HL-60 (cell line): ENCODE data around the gene ACER2.

Source experiments
- DNase-seq, 2 experiments: peaks; one replicate each; pipeline ENCODE4 v3.0.0-alpha.2; 2010 to 2020; ENCODE audit warnings: low read depth in 1 of 2, low spot score in 1 of 2
- H3K27ac ChIP-seq: fragments of 250-450 bp; sonication (Bioruptor Pico); replicated peaks from 2 replicates; pipeline ENCODE4 v1.5.1; 2020; ENCODE audit warnings: mild to moderate bottlenecking, moderate library complexity
- H3K27me3 ChIP-seq: fragments of 250-450 bp; sonication (Bioruptor Pico); 2 replicates; pipeline ENCODE4 v1.5.1; 2021; ENCODE audit warnings: mild to moderate bottlenecking, moderate library complexity; ENCODE audit not compliant: insufficient read depth, poor library complexity, severe bottlenecking
- H3K4me3 ChIP-seq: replicated peaks from 2 replicates; pipeline ENCODE4 v1.5.1; 2011; ENCODE audit warnings: mild to moderate bottlenecking, control low read depth, low read length; ENCODE audit not compliant: insufficient read depth
- GABPA ChIP-seq: IDR thresholded peaks from 2 replicates; pipeline ENCODE4 v1.6.1; 2012; ENCODE audit warnings: low read depth
- POLR2AphosphoS5 ChIP-seq: IDR thresholded peaks from 2 replicates; pipeline ENCODE4 v1.6.1; 2012; ENCODE audit warnings: low read depth
- SPI1 ChIP-seq: IDR thresholded peaks from 2 replicates; pipeline ENCODE4 v1.6.1; 2012; ENCODE audit warnings: low read depth, mild to moderate bottlenecking, borderline replicate concordance
- TF ChIP-seq, protein P1 (sequence below): IDR thresholded peaks from 2 replicates; pipeline ENCODE4 v1.6.1; 2012; ENCODE audit warnings: low read depth; ENCODE audit not compliant: insufficient replicate concordance
- TF ChIP-seq, protein P2 (sequence below): IDR thresholded peaks from one replicate; pipeline ENCODE4 v1.5.1; 2011; ENCODE audit warnings: low read length, control low read depth, inconsistent platforms; ENCODE audit not compliant: insufficient read depth

Gene ACER2

DNA sequence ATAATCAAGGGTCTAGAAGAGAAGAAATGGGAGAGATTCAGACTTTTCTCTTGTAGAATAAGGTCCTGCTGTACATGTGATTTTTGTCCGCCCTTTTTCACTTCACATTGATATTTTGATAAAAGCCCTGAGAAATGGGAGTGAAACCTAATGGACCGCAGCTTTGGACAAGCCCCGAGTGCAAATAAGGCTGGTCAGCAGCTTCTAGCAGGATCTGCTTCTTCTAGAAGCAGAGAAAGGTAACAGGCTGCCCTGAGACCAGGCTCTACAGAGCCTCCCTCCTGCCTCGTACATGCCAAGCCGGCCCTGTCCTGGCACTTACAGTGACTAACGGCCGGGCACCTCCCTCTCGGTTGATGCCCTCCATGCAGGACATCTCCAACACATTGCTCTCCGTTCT, 33.4 kb downstream of the ACER2 start:
- no peak overlapping the region for H3K27ac ChIP-seq
- no peak for DNase-seq
- H3K27me3 ChIP-seq: no peaks in the 10 kb centered on the region
- H3K4me3 ChIP-seq: no peak overlapping the region
- TF ChIP-seq POLR2AphosphoS5: no peak
- TF ChIP-seq SPI1: no peak
- TF ChIP-seq, protein P1, sequence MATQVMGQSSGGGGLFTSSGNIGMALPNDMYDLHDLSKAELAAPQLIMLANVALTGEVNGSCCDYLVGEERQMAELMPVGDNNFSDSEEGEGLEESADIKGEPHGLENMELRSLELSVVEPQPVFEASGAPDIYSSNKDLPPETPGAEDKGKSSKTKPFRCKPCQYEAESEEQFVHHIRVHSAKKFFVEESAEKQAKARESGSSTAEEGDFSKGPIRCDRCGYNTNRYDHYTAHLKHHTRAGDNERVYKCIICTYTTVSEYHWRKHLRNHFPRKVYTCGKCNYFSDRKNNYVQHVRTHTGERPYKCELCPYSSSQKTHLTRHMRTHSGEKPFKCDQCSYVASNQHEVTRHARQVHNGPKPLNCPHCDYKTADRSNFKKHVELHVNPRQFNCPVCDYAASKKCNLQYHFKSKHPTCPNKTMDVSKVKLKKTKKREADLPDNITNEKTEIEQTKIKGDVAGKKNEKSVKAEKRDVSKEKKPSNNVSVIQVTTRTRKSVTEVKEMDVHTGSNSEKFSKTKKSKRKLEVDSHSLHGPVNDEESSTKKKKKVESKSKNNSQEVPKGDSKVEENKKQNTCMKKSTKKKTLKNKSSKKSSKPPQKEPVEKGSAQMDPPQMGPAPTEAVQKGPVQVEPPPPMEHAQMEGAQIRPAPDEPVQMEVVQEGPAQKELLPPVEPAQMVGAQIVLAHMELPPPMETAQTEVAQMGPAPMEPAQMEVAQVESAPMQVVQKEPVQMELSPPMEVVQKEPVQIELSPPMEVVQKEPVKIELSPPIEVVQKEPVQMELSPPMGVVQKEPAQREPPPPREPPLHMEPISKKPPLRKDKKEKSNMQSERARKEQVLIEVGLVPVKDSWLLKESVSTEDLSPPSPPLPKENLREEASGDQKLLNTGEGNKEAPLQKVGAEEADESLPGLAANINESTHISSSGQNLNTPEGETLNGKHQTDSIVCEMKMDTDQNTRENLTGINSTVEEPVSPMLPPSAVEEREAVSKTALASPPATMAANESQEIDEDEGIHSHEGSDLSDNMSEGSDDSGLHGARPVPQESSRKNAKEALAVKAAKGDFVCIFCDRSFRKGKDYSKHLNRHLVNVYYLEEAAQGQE: no peak
- TF ChIP-seq, protein P2, sequence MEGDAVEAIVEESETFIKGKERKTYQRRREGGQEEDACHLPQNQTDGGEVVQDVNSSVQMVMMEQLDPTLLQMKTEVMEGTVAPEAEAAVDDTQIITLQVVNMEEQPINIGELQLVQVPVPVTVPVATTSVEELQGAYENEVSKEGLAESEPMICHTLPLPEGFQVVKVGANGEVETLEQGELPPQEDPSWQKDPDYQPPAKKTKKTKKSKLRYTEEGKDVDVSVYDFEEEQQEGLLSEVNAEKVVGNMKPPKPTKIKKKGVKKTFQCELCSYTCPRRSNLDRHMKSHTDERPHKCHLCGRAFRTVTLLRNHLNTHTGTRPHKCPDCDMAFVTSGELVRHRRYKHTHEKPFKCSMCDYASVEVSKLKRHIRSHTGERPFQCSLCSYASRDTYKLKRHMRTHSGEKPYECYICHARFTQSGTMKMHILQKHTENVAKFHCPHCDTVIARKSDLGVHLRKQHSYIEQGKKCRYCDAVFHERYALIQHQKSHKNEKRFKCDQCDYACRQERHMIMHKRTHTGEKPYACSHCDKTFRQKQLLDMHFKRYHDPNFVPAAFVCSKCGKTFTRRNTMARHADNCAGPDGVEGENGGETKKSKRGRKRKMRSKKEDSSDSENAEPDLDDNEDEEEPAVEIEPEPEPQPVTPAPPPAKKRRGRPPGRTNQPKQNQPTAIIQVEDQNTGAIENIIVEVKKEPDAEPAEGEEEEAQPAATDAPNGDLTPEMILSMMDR: no peak
- no peak for TF ChIP-seq GABPA

DNA sequence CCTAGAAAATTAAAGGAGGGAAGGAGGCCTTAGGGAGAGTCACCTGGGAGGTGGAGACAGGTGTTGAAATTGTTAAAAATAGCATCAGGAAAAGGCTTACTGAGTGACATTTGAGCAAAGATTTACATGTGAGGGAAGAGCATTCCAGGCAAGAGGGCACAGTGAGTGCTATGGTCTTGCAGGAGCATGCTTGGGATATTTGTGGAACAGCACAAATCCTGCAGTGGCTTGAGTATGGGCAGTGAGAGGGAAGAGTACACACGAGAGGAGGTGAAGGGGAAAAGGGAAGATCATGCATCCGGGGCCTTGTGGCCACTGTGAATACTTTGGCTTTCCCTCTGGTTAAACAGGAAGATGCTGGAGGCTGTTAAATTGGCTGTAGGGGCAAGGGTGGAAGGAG, 36.6 kb downstream of the ACER2 start:
- TF ChIP-seq POLR2AphosphoS5 (no peak), GABPA (no peak), SPI1 (no peak)
- TF ChIP-seq, protein P2: no peak
- TF ChIP-seq, protein P1: no peak
- no peak for DNase-seq
- no peak overlapping the region for H3K27ac ChIP-seq
- no peak overlapping the region for H3K4me3 ChIP-seq
- no peaks in the 10 kb centered on the region for H3K27me3 ChIP-seq

DNA sequence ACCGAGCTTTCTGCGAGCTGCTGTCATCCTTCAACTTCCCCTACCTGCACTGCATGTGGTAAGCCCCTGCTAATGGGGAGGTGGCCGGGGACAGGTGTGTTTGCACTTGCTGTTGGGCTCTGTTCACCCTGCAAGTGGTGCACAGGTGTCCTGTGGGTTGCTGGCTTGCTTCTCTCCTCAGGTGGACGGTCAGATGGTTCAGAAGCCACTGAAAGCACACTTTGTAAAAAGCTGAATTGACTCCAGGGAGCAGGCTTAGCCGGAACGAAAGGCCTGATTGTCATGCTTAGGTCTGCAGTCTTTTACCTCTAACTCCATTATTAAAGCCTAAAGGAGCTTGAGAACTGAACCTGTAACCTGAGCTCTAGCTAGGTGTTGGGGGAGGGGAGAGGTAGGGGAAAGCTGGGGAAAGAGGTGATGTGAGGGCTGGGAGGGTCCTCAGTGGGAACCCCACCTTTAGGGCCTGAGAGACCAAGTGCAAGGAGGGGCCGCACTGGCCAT, 37.6 kb downstream of the ACER2 start:
- no peaks in the 10 kb centered on the region for H3K27me3 ChIP-seq
- H3K4me3 ChIP-seq: no peak overlapping the region
- DNase-seq: no peak
- H3K27ac ChIP-seq: no peak overlapping the region
- TF ChIP-seq, protein P1: no peak
- TF ChIP-seq, protein P2: no peak
- TF ChIP-seq GABPA (no peak), SPI1 (no peak), POLR2AphosphoS5 (no peak)
